GM21447 (cell line): ENCODE results near the gene TFCP2.
"Not testable (repeated sequence)": the region's sequence is repeated elsewhere in the genome, so short reads cannot be mapped to it uniquely, and the experiment has no call there.

Experiments used
- ATAC-seq: cut with Tn5 transposase; IDR thresholded peaks from one replicate; pipeline ENCODE4 v1.9.1; 2021; ENCODE audit not compliant: unreplicated experiment

Gene TFCP2

DNA sequence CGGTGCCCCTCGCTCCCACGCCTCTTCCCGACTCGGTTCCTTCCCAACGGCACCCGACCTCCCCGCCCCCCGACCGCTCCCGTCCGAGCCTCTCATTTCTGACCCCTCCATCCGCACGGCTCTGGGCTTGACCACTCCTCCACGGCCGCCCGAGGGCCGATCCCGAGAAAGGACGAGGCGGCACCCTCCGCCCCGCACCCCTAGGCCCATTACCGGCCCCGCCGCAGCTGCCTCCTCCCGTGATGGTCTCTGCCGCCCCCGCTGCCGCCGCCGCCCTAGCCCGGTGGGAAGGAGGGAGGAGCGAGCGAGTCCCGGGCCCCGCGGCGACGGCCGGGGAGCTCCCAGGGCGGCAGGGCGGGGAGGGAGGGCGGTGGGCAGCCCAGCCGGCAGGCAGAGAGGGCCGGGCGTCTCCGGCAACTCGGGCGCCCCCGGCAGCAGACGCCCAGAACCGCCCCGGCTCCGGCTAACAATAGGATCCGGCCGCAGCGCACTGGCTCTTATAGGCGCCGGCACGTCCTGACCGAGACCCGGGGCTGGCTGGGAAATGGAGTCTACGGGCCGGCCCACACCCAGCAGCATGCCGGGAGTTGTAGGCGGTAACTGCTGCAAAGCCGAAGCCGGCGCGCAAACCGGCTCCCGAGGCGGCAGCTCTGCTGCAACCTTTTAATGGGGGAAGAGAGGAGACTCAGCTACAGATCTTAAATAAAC is 89.7 kb downstream of the TFCP2 start, which contains the start of gene CSRNP2:
Gene CSRNP2 (minus strand): TSS at position 471 of the 708 bp plus-strand sequence. CDS start 7,035 bp downstream, outside the sequence.
- peak; percentile 98 for ATAC-seq

DNA sequence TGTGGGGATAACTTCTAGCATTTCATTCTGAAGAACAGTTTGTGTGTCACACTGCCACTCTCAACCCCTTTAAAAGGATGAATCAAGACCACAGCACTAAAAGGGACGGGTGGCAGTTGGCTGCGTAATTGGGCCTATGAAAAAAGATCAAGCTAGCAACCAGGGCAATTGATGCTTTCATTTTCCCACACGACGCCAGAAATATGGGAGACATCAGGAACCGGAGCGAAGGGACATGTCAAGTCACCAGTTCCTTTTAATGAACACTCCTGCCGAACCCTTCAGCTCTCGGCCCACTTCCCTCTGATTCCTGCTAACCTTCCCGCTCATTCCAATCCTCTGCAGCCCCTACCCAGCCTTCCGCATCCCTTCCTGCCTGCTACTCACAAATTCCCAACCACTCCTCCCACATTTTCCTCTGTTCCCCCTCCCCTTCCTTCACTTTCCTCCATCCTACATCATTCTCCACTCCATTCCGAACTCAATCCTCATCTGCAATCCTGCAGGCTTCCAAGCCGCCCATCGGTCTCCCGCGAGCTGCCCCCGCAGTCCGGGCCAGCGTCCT is 90.3 kb downstream of the TFCP2 start:
- no peak for ATAC-seq

DNA sequence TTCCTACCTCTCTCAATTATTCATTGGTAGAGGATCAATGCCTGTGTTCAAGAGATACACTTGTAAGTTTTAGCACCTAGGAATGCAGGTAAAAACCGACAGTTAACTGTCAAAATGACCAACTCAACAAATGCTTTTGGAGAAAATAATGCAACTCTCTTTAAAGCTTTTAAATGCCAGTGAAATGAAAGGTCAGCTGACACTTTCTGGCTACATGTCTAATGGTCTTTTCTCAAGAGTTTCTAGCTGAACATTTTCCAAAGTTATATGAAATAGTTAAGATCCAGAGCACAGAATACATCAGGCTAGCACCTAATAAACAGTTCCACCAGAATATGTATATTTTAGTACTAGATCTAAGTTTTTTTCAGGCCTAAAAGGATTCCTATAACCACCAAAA is 91.5 kb downstream of the TFCP2 start:
- ATAC-seq: no peak

DNA sequence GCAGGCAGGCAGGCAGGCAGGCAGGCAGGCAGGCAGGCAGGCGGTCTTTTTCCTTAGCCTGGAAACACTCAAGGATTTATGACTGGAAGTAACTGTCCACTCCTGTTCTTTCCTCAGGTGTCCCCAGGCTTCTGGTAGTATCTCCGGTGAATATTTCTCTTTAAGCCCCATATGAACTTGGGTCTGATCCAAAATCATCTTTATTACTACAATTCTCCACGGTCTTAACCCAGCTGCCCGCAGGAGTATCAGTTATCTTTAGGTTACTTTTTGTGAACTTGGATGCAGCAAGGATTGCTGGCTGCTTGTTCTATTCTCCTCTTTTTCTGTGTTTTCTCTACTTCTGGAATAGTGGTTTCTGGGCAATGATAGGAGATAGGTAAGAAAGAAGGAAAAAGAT is 92.8 kb downstream of the TFCP2 start:
- ATAC-seq: no peak

DNA sequence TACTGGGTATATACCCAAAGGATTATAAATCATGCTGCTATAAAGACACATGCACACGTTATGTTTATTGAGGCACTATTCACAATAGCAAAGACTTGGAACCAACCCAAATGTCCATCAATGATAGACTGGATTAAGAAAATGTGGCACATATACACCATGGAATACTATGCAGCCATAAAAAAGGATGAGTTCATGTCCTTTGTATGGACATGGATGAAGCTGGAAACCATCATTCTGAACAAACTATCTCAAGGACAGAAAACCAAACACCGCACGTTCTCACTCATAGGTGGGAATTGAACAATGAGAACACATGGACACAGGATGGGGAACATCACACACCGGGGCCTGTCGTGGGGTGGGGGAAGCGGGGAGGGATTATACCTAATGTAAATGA is 94.1 kb downstream of the TFCP2 start:
- not testable (repeated sequence) for ATAC-seq

DNA sequence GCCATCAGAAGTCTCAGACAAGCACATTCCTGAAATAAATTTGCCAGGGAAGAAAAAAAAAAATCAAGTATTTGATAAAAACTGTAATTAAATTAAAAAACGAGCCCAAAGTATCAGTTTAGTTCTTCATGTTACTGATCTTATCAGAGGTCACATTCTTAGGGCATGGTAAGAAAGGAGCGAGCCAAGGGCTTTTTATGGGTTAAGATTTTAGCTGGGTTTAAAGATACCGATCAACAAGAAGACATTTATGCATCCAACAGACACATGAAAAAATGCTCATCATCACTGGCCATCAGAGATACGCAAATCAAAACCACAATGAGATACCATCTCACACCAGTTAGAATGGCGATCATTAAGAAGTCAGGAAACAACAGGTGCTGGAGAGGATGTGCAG is 94.6 kb downstream of the TFCP2 start:
- ATAC-seq: not testable (repeated sequence)

DNA sequence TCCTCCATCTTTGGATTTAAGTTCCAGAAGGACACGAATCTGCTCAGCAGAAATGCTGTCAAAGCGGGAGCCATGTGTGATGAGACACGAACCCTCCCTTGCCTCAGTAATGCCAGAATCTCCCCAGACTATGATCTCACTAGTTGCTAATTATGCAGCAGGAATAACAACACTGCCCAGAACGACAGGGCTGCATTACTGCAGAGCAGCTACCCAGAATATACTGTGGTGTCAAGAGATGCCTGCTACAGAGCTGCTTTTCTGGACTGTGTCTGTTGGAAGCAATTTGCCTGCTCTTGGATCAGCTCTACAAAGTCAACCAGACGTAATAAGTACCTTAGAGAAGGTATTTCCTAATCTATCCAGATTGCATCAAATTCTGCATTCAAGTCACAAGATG is 95.0 kb downstream of the TFCP2 start:
- ATAC-seq: no peak

DNA sequence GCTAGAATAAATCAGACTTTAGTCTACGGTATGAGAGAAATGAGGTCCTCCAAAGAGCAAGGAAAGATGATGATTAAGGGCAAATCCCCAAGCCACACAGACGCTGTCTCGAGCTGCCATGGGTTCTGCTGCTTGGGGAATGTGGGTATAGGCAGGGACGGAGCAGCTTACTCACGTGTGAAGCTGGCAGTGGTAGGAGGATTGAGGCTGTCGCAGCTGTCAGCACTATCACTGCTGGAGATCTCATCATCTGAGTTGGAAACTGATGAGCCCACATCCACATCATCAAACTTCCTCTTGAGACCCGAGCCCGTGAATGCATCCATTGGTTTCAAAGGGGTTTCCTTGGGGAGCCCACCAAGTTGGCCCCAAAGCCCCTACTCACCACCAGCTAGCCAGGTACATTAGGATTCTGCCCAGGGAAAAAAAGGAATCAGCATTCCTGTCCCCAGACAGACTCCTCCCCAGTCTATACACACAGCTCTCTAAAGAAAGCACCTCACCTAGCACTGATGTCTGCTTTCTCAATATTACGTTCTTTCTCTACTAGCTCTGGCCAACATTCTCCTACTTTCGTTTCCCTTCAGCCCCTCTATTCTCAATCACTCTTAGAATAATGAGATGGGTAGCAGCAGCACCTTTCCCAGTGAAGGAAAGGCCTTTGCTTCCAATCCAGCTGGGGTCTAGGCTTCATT is 96.6 kb downstream of the TFCP2 start:
- ATAC-seq: no peak

DNA sequence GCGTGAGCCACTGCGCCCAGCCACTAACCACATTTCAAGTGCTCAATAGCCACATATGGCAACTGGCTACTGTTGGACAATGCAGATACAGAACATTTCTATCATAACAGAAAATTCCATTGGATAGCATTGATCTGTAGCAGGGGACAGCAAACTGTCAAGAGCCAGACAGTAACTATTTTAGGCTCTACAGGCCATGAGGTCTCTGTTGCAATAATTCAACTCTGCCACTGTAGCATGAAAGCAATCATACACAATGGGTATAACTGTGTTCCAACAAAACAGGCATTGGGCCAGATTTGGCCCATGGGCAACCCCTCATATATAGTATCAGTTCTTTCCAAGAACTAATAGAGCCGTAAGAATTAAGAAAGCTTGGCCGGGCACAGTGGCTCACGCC is 97.5 kb downstream of the TFCP2 start:
- no peak for ATAC-seq

DNA sequence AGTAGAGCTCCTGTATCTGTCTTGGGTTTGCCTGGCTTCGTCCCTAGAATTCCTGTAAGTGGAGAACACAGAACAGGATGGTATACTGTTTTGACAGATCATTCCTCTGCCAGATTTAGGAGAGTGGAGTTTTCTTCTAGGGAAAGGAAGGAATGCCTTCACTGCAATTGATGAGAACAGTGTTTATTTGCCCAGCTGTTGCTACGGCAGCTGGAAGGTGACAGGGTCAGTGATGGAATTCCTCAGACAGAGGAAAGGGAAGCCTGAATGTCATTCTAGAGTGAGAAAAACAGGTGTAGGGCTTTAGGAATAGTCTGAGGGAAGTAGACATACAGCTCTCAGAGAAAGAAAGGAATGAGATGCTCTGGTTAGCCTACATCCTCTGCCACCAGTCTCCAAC is 101.3 kb downstream of the TFCP2 start:
- ATAC-seq: no peak

DNA sequence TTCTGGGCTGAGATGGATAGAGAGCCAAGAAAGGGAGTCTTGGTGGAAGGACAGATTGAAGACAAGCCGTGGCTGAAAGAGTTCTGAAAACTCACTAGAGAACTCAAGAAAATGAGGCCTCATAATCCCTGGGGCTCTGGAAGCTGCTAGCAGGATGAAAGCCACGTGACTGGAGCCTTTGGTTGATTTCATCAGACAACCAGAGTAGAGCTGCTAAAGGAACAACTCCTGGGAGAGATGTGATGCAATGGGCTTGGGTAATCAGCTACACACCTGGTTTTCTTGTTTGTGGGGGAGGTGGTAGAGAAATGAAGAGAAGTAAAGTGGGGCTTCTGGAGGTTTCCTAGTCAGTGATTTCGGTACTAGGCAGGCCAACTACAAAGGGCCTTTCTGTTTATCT is 102.9 kb downstream of the TFCP2 start:
- no peak for ATAC-seq

DNA sequence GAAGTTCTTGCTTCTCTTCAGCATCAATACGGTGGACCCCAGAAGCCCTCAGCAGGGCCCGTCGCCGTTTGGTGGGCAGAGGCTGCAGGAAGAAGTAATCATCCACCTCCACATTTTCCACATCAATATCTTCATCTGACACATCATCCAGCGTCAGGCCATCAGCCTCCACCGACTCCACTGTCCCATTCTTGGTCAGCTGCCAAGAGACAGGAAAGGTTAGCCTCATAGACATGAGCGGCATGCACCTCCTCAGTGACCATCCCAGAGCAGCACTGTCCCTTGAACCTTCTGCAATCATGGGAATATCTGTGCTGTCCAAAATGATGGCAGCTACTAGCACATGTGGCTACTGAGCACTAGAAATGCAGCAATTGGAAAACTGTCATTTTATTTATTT is 105.2 kb downstream of the TFCP2 start:
- ATAC-seq: no peak

DNA sequence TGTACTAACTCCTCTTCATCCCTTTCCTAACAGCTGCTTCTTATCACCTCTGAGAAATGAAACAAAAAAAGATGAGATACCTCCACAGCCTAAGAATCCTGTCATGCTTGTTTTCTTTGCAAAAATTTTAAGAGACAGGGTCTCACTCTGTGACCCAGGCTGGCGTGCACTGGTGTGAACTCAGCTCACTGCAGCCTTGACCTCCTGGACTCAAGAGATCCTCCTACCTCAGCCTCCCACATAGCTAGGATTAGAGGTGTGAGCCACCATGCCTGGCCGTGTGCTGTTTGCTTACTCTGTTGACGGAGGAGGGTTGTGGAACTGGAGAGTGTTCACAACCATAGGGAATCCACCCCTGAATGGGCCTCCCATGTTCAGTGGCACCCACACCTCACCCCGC is 105.7 kb downstream of the TFCP2 start:
- ATAC-seq: no peak

DNA sequence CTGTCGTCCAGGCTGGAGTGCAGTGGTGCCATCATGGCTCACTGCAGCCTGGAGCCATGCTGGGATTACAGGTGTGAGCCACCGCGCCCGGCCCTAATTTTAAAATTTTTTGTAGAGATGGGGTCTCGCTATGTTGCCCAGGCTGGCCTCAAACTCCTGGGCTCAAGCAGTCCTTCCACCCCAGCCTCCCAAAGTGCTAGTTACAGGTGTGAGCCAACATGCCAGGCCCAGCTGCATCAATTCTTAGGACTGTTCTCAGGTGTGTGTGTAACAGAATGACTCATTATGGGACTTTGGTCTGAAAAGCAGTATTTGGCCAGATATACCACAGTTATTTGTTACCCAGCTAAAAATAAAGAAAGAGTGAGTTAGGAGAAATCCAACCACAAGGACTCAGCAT is 107.4 kb downstream of the TFCP2 start:
- ATAC-seq: no peak

DNA sequence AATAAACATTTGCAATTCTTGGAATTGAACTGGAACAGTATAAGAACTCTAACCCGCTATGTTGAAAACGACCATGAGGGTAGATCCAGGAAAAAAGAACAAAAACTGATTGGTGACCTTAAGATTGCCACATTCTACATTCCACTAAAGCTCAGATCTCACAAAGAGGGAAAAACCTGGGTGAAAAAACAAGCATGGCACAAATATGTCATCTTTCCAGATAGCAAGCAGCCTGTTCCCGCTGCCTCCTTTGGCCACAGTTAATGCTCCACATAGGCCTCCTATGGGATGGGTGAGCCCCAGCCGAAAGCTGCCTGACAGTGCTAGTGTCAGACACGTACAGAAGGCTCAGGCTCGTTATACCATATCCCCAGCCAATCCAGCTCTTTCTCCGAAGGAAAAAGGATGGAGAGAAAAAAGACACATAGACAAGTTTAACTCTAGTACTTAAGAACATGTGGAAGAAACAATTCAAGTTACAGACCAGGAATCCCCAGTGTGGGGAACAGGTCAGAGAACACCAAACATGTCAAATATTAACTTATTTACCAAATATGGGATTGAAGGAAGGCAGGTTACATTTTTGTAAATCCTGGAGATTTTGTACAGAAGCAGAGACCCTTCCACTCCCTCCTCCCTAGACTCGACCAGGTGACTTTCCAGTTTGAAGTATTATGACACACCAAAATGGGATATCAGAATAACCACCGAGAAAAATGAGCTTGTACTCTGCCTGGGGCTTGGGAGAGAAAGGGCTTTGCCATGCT is 110.1 kb downstream of the TFCP2 start:
- no peak for ATAC-seq

DNA sequence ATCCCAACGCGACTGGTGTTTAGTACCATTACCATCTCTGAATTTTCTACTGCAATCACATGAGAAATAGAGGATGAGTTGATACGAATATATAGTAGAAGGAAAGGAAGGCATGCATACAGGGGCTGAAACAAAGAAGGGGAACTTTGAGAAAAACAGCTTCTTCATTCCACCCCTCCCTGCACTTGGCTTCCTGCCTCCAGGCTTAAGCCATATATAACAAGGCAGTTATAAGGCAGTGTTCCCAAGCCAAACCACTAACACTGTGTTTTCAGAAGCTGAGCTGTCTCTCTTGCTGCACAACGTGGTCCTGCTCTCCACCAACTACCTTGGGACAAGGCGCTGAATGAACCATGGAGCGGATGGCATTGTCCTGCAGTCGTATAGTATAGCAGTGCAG is 113.8 kb downstream of the TFCP2 start:
- ATAC-seq: no peak

DNA sequence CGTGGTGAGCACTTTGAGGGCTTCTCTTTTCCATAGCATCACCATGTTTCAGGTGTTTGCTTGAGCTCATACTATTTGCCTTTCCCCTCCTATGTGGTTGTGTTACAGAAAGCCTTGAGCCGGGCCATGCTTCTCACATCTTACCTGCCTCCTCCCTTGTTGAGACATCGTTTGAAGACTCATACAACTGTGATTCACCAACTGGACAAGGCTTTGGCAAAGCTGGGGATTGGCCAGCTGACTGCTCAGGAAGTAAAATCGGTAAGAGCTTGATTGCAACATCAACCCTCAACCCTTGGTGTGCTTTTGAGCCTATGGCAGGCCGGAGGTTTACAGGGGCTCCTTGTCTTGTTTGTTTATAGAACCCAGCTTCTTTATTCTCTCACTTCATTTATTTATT is 116.7 kb downstream of the TFCP2 start:
- ATAC-seq: no peak

DNA sequence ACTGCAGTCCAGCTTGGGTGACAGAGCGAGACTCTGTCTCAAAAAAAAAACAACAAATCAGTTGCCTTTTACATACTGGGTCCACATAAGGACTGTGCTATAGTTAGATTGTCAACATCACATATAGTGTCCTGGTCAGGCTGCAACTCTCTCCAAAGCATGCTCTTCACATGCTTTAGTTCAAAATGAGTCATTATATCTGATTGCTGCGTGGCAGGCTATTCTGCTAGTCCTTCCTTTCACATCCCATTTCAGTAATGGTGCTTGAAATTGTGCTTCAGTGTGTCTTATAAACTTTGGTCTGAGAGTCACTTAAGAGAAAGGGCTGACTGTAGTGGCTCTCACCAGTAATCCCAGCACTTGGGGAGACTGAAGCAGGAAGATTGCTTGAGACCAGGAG is 117.9 kb downstream of the TFCP2 start:
- ATAC-seq: no peak

DNA sequence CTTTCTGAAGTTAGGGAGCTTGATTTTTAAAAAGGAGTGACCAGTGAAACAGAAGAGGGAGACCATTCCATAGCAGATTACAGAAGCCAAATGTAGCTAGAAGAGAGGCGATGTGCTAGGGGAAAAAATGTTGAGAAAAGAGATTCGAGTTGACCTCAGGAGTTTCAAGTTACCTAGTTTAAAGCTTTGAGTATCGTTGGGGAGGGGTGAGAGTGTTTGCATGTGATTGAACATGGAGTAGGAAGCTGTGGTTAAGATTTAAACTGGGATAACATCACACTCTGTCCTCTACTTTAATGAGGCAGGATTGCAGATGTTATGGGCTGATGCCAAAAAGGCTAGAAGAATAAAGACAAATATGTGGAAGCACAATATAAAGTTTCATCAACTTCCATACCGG is 121.1 kb downstream of the TFCP2 start:
- ATAC-seq: no peak

DNA sequence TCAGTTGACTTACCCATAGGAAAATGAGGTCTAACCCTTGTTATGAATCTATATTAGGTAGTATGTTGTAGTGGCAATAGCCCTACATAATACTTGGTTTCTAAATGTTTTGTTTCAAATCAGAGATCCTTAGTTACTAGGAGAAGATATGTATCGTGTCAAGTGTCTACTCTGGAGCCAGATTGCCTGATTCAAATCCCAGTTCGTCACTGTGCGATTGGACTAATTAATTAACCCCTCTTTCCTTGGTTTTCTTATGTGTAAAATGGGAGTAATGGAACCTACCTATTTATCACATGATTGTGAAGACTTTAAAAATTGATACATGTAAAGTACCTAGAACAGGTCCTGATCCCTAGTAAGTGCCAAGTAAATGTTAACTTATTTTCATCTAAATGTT is 123.4 kb downstream of the TFCP2 start:
- no peak for ATAC-seq

DNA sequence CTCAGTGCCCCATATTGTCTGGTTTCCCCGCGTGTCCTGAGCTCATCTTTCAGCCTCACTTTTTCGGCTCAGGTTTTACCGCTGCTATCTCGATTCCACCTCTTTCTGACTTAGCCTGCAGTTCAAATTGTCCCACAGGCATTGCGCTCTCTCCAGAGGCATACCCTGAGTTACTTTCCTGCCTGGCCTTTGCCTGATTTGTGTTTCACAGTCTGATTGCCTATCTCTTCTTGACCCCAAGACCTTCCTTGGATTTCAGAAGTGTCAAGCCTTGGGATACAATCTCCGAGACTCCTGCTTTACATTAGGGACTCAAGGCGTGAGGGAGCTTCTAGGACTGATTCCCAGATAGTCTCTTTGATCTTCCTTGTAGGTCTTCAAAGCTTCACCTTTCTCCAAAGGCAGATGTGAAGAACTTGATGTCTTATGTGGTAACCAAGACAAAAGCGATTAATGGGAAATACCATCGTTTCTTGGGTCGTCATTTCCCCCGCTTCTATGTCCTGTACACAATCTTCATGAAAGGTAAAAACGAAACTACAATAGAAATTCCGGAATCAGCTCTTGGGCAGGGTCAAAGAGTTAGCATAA is 124.2 kb downstream of the TFCP2 start:
- no peak for ATAC-seq
